GM19328 (cell line): ENCODE data around the gene SRRM5.

Source experiments
- ATAC-seq: cut with Tn5 transposase; IDR thresholded peaks from one replicate; pipeline ENCODE4 v1.9.1; 2021; ENCODE audit warnings: mild to moderate bottlenecking, moderate library complexity; ENCODE audit not compliant: unreplicated experiment

SRRM5 gene

GRCh38 chr19:43610493-43610892 lies 1.4 kb upstream of the SRRM5 start:
- ATAC-seq, result no peak

- no peak for ATAC-seq
Measured at GRCh38 chr19:43612374-43612773, 486 bp downstream of the SRRM5 start.

- no peak for ATAC-seq
Measured at GRCh38 chr19:43616306-43616705, 4.4 kb downstream of the SRRM5 start.

- ATAC-seq, result no peak
Measured at GRCh38 chr19:43616954-43617353, 5.1 kb downstream of the SRRM5 start.

- peak; percentile 21 for ATAC-seq
Measured at GRCh38 chr19:43618921-43619261, 7.0 kb downstream of the SRRM5 start.

- peak; percentile 71 for ATAC-seq
Measured at GRCh38 chr19:43619262-43620060, 7.6 kb downstream of the SRRM5 start, which contains the start of gene ZNF428. Gene ZNF428 (minus strand): TSS chr19:43619629. CDS start chr19:43614304, 5,325 bp downstream.

- ATAC-seq, result no peak
Measured at GRCh38 chr19:43620061-43621001, 8.4 kb downstream of the SRRM5 start.

GRCh38 chr19:43622070-43622469 lies 10.2 kb downstream of the SRRM5 start:
- no peak for ATAC-seq

GRCh38 chr19:43622956-43623355 lies 11.1 kb downstream of the SRRM5 start:
- ATAC-seq, result no peak

- ATAC-seq, result no peak
Measured at GRCh38 chr19:43623889-43624670, 12.2 kb downstream of the SRRM5 start.

GRCh38 chr19:43624933-43625332 lies 13.0 kb downstream of the SRRM5 start:
- no peak for ATAC-seq

- ATAC-seq, result no peak
Measured at GRCh38 chr19:43625918-43626579, 14.2 kb downstream of the SRRM5 start.

- ATAC-seq, result no peak
Measured at GRCh38 chr19:43626838-43627237, 14.9 kb downstream of the SRRM5 start.

- ATAC-seq, result no peak
Measured at GRCh38 chr19:43628646-43629326, 16.9 kb downstream of the SRRM5 start.

- ATAC-seq, result no peak
Measured at GRCh38 chr19:43631491-43631890, 19.6 kb downstream of the SRRM5 start.

- ATAC-seq, result no peak
Measured at GRCh38 chr19:43633520-43633919, 21.6 kb downstream of the SRRM5 start.

- no peak for ATAC-seq
Measured at GRCh38 chr19:43634068-43634467, 22.2 kb downstream of the SRRM5 start.

GRCh38 chr19:43634506-43634871 lies 22.6 kb downstream of the SRRM5 start:
- no peak for ATAC-seq

GRCh38 chr19:43634872-43635560 lies 23.1 kb downstream of the SRRM5 start:
- no peak for ATAC-seq
